IMR-90 (cell line): ENCODE results near the gene IQGAP2. TPM values are rescaled to one million over a fixed set of nuclear protein-coding genes. Genes with fewer than 3 reads are reported as not detected.

ENCODE experiments used
- ATAC-seq: fragments of 200-7000 bp; cut with Tn5 transposase; 2 replicates; pipeline ENCODE4 v1.9.1; 2020; ENCODE audit warnings: low read depth, mild to moderate bottlenecking, moderate library complexity
- BruUV-seq: library from RNA; stranded (reverse); fragments of 400-500 nt; replicated peaks from 2 replicates; lab custom pipeline; 2021; lab: Mats Ljungman, UMichigan
- CTCF ChIA-PET: fragments of 300-600 bp; formaldehyde crosslinking; extraction: SDS; loops from one replicate; lab custom pipeline; 2021; ENCODE audit warnings: antibody characterized with exemption; lab: Yijun Ruan, JAX
- POLR2A ChIA-PET: fragments of 300-600 bp; sonication (Branson Sonifier 250); formaldehyde crosslinking; loops from one replicate; lab custom pipeline; 2022; ENCODE audit warnings: antibody characterized with exemption; ENCODE audit not compliant: unreplicated experiment; lab: Charles Lee
- DNase-seq: peaks from one replicate; pipeline ENCODE4 v3.0.0; 2013
- H2AFZ ChIP-seq: replicated peaks from 2 replicates; pipeline ENCODE3; 2013; ENCODE audit warnings: low read length, mild to moderate bottlenecking; ENCODE audit not compliant: poor library complexity
- H2AK5ac ChIP-seq: 2 replicates; pipeline ENCODE4 v1.6.1; 2013; ENCODE audit warnings: low read depth, low read length, inconsistent platforms
- H2AK9ac ChIP-seq: replicated peaks from 2 replicates; pipeline ENCODE3; 2013; ENCODE audit warnings: mild to moderate bottlenecking, low read depth, low read length, moderate library complexity; ENCODE audit not compliant: poor library complexity
- H2BK120ac ChIP-seq: 2 replicates; pipeline ENCODE4 v1.6.1; 2013; ENCODE audit warnings: low read depth, low read length, inconsistent platforms
- H2BK15ac ChIP-seq: 3 replicates; pipeline ENCODE4 v1.6.1; 2013; ENCODE audit warnings: low read depth, low read length, inconsistent platforms
- H2BK20ac ChIP-seq: 2 replicates; pipeline ENCODE4 v1.6.1; 2013; ENCODE audit warnings: low read depth, mild to moderate bottlenecking, inconsistent platforms, low read length, moderate library complexity
- H2BK5ac ChIP-seq: 2 replicates; pipeline ENCODE4 v1.6.1; 2013; ENCODE audit warnings: mild to moderate bottlenecking, low read depth, low read length, inconsistent platforms; ENCODE audit not compliant: poor library complexity, severe bottlenecking
- H3K14ac ChIP-seq: replicated peaks from 2 replicates; pipeline ENCODE4 v1.6.1; 2013; ENCODE audit warnings: low read depth, low read length, inconsistent platforms
- H3K18ac ChIP-seq: 2 replicates; pipeline ENCODE4 v1.6.1; 2013; ENCODE audit warnings: low read depth, low read length, control low read depth
- H3K23ac ChIP-seq: 2 replicates; pipeline ENCODE4 v1.6.1; 2013; ENCODE audit warnings: low read depth, low read length, inconsistent platforms
- H3K27ac ChIP-seq: 2 replicates; pipeline ENCODE4 v1.5.1; 2013; ENCODE audit warnings: mild to moderate bottlenecking, control low read depth, low read length; ENCODE audit not compliant: insufficient read depth
- H3K27me3 ChIP-seq: 2 replicates; pipeline ENCODE4 v1.6.1; 2013; ENCODE audit warnings: low read length; ENCODE audit not compliant: control insufficient read depth, insufficient read depth
- H3K36me3 ChIP-seq: 2 replicates; pipeline ENCODE4 v1.6.1; 2013; ENCODE audit warnings: low read length, mixed read lengths; ENCODE audit not compliant: control insufficient read depth, insufficient read depth
- H3K4ac ChIP-seq: 2 replicates; pipeline ENCODE4 v1.6.1; 2013; ENCODE audit warnings: low read depth, low read length, inconsistent platforms
- H3K4me1 ChIP-seq: 2 replicates; pipeline ENCODE4 v1.6.1; 2013; ENCODE audit warnings: low read length, mixed read lengths; ENCODE audit not compliant: control insufficient read depth, insufficient read depth
- H3K4me2 ChIP-seq: 2 replicates; pipeline ENCODE4 v1.6.1; 2013; ENCODE audit warnings: low read depth, mild to moderate bottlenecking, control low read depth, low read length, moderate library complexity
- H3K4me3 ChIP-seq: 2 replicates; pipeline ENCODE4 v1.5.1; 2013; ENCODE audit warnings: low read depth, mild to moderate bottlenecking, control low read depth, low read length, moderate library complexity; ENCODE audit not compliant: insufficient read depth
- H3K56ac ChIP-seq: 2 replicates; pipeline ENCODE4 v1.6.1; 2013; ENCODE audit warnings: low read length, inconsistent platforms; ENCODE audit not compliant: insufficient read depth; ENCODE audit errors: extremely low read depth
- H3K79me1 ChIP-seq, 2 experiments: 2 replicates each; pipeline ENCODE4 v1.6.1; 2013; ENCODE audit warnings: low read length in 2 of 2, inconsistent platforms in 1 of 2, low read depth in 1 of 2
- H3K9ac ChIP-seq: 2 replicates; pipeline ENCODE4 v1.6.1; 2013; ENCODE audit warnings: low read depth, low read length, control low read depth
- H3K9me1 ChIP-seq: 2 replicates; pipeline ENCODE4 v1.6.1; 2013; ENCODE audit warnings: low read length, inconsistent platforms; ENCODE audit not compliant: insufficient read depth
- H3K9me3 ChIP-seq: 2 replicates; pipeline ENCODE4 v1.6.1; 2013; ENCODE audit warnings: low read length; ENCODE audit not compliant: control insufficient read depth, insufficient read depth
- H4K20me1 ChIP-seq: 2 replicates; pipeline ENCODE4 v1.6.1; 2013; ENCODE audit warnings: low read length, inconsistent platforms; ENCODE audit not compliant: insufficient read depth
- H4K5ac ChIP-seq: 2 replicates; pipeline ENCODE4 v1.6.1; 2013; ENCODE audit warnings: mild to moderate bottlenecking, low read depth, low read length, control low read depth
- H4K8ac ChIP-seq, 2 experiments: 2 replicates each; pipeline ENCODE4 v1.6.1; 2013; ENCODE audit warnings: low read depth in 2 of 2, low read length in 2 of 2, control low read depth in 1 of 2, inconsistent platforms in 1 of 2
- H4K91ac ChIP-seq: 2 replicates; pipeline ENCODE4 v1.6.1; 2013; ENCODE audit warnings: low read depth, low read length, inconsistent platforms; ENCODE audit not compliant: insufficient read depth
- CEBPB ChIP-seq: IDR thresholded peaks from 2 replicates; pipeline ENCODE4 v1.6.1; 2012; ENCODE audit warnings: low read depth, low read length, improper control_type of control experiment
- CHD1 ChIP-seq: IDR thresholded peaks from 2 replicates; pipeline ENCODE4 v1.6.1; 2012; ENCODE audit warnings: low read depth, low read length, improper control_type of control experiment
- CTCF ChIP-seq: conservative IDR thresholded peaks from 2 replicates; pipeline ENCODE4 v1.5.1; 2012; ENCODE audit warnings: mild to moderate bottlenecking, low read depth, low read length, improper control_type of control experiment
- RAD21 ChIP-seq: IDR thresholded peaks from 2 replicates; pipeline ENCODE4 v1.6.1; 2012; ENCODE audit warnings: low read length, improper control_type of control experiment
- RCOR1 ChIP-seq: IDR thresholded peaks from 2 replicates; pipeline ENCODE4 v1.6.1; 2012; ENCODE audit warnings: mild to moderate bottlenecking, low read length, improper control_type of control experiment; ENCODE audit not compliant: insufficient replicate concordance
- USF2 ChIP-seq: fragments of 150-350 bp; IDR thresholded peaks from 2 replicates; pipeline ENCODE4 v1.6.1; 2017; ENCODE audit warnings: mild to moderate bottlenecking, antibody characterized with exemption, low read length, low read depth
- WGBS, 2 experiments: methylation state at CpG; one replicate each; pipeline versions ENCODE4 v1.1.5 to v1.1.7; 2013; ENCODE audit warnings: missing lambda C conversion rate in 2 of 2; ENCODE audit not compliant: insufficient read length in 1 of 2; ENCODE audit errors: extremely low coverage in 2 of 2; 5-methylcytosine and 5-hydroxymethylcytosine counted together
- dilution Hi-C: fragments of 300-500 bp; cut with HindIII; formaldehyde crosslinking; loops from one replicate; pipeline ENCODE4 v1.14.3; 2018; ENCODE audit warnings: low sequenced_read_pairs; ENCODE audit not compliant: unreplicated experiment
- in situ Hi-C: fragments of 300-500 bp; cut with MboI; formaldehyde crosslinking; loops from 3 replicates; pipeline ENCODE4 v1.14.3; 2019; ENCODE audit warnings: low sequenced_read_pairs, inconsistent platforms, mixed read lengths
- intact Hi-C: fragments of 100-400 bp; cut with micrococcal nuclease; formaldehyde crosslinking; loops from 2 replicates; pipeline ENCODE4 v1.10.0; 2022
- polyA plus RNA-seq, 3 experiments: library from polyadenylated mRNA; depleted of rRNA; stranded (reverse); fragments of >200 nt; gene quantifications; 2 replicates each; pipeline ENCODE4 v1.2.3, GENCODE V29; 2012; ENCODE audit warnings: low replicate concordance in 1 of 3
- total RNA-seq: library from RNA; depleted of rRNA; stranded (reverse); fragments of >200 nt; gene quantifications from 2 replicates; pipeline ENCODE4 v1.2.3, GENCODE V29; 2012

The IQGAP2 gene
- total and polyA plus RNA-seq, 2 of the 4 experiments (the other 2 are of a cell fraction), result 0.21 to 0.36 TPM

GRCh38 chr5:76415855-76416254, 12.8 kb downstream of the IQGAP2 start:
- no peaks in the 10 kb centered on the region for H3K4me1 ChIP-seq
- WGBS, 2 experiments, result 71% methylated on average over 1 of the region's 2 CpGs; no CpG with 5 or more reads in 1 of the 2 experiments
- no peak overlapping the region for H2BK15ac ChIP-seq
- no peak overlapping the region for H4K5ac ChIP-seq
- no peak overlapping the region for H2AK9ac ChIP-seq
- no peaks in the 10 kb centered on the region for H3K79me1 ChIP-seq
- no peaks in the 10 kb centered on the region for H4K20me1 ChIP-seq
- ChIA-PET CTCF (no interaction called here), POLR2A (no interaction called here)
- no TSS peak for BruUV-seq
- no peak overlapping the region for H2BK5ac ChIP-seq
- no peak overlapping the region for H2AK5ac ChIP-seq
- no peak overlapping the region for H4K8ac ChIP-seq
- dilution Hi-C loops, result no loop called here
- no peak overlapping the region for H4K91ac ChIP-seq
- H3K4ac ChIP-seq, result no peak overlapping the region
- intact Hi-C loops, result no loop called here
- no peak overlapping the region for H3K27ac ChIP-seq
- H3K4me3 ChIP-seq, result no peak overlapping the region
- DNase-seq (no peak), ATAC-seq (no peak)
- no peaks in the 10 kb centered on the region for H3K36me3 ChIP-seq
- H3K56ac ChIP-seq, result no peak overlapping the region
- H3K18ac ChIP-seq, result no peak overlapping the region
- no peak overlapping the region for H3K9ac ChIP-seq
- in situ Hi-C loops, result no loop called here
- no peak overlapping the region for H2BK120ac ChIP-seq
- H3K23ac ChIP-seq, result no peak overlapping the region
- no peak overlapping the region for H2AFZ ChIP-seq
- no peaks in the 10 kb centered on the region for H3K9me1 ChIP-seq
- no peak overlapping the region for H2BK20ac ChIP-seq
- H3K9me3 ChIP-seq, result no peaks in the 10 kb centered on the region
- no peak overlapping the region for H3K4me2 ChIP-seq
- no peak overlapping the region for H3K14ac ChIP-seq
- no peak for TF ChIP-seq RCOR1
- TF ChIP-seq USF2, result no peak
- TF ChIP-seq CHD1, result no peak
- TF ChIP-seq CTCF, result no peak
- no peak for TF ChIP-seq CEBPB
- TF ChIP-seq RAD21, result no peak
- H3K27me3 ChIP-seq, result peaks cover 1% of the 10 kb centered on the region
